Activated CD8-positive, alpha-beta T cell treated with anti-CD3 and anti-CD28 coated beads for 36 hours (primary cell): ENCODE results near the gene STOML1. TPM values are rescaled to one million over a fixed set of nuclear protein-coding genes. Genes with fewer than 3 reads are reported as not detected.

Source experiments
- ATAC-seq: fragments of 200-7000 bp; cut with Tn5 transposase; one replicate; pipeline ENCODE4 v1.10.0; 2021; ENCODE audit warnings: mild to moderate bottlenecking, moderate library complexity
- CTCF ChIA-PET: fragments of 350-600 bp; sonication (Branson Sonifier 250); formaldehyde crosslinking; loops from one replicate; lab custom pipeline; 2021; ENCODE audit warnings: antibody characterized with exemption; lab: Charles Lee
- POLR2A ChIA-PET: fragments of 350-600 bp; sonication (Branson Sonifier 250); formaldehyde crosslinking; loops from one replicate; lab custom pipeline; 2021; ENCODE audit warnings: antibody characterized with exemption; lab: Charles Lee
- DNase-seq: peaks from one replicate; pipeline ENCODE4 v3.0.0-alpha.2; 2020
- H3K27ac Mint-ChIP-seq: one replicate; pipeline ENCODE4 v1.8.0; 2021; ENCODE audit warnings: mild to moderate bottlenecking, mixed read lengths
- H3K27me3 Mint-ChIP-seq: one replicate; pipeline ENCODE4 v1.8.0; 2021; ENCODE audit warnings: mixed read lengths
- H3K36me3 Mint-ChIP-seq: one replicate; pipeline ENCODE4 v1.8.0; 2021; ENCODE audit warnings: low read depth, mixed read lengths
- H3K4me1 Mint-ChIP-seq: one replicate; pipeline ENCODE4 v1.8.0; 2021; ENCODE audit warnings: low read depth, mixed read lengths
- H3K4me3 Mint-ChIP-seq: one replicate; pipeline ENCODE4 v1.8.0; 2021; ENCODE audit warnings: mild to moderate bottlenecking, moderate library complexity, mixed read lengths
- H3K9me3 Mint-ChIP-seq: one replicate; pipeline ENCODE4 v1.8.0; 2021; ENCODE audit warnings: mixed read lengths
- CTCF ChIP-seq: fragments of 200-600 bp; IDR thresholded peaks from one replicate; pipeline ENCODE4 v1.8.0; 2022; ENCODE audit warnings: antibody characterized with exemption, mild to moderate bottlenecking
- intact Hi-C: fragments of 100-400 bp; cut with micrococcal nuclease; formaldehyde crosslinking; loops from one replicate; pipeline ENCODE4 v1.10.0; 2022
- total RNA-seq, 2 experiments: library from RNA; stranded (reverse); gene quantifications; one replicate each; pipeline ENCODE4 v1.2.3, GENCODE V29; 2021

Gene STOML1
- total RNA-seq, 2 experiments from 2014 or later: 5.2 to 6.5 TPM

- no peaks in the 10 kb centered on the region for H3K9me3 Mint-ChIP-seq
- no peaks in the 10 kb centered on the region for H3K36me3 Mint-ChIP-seq
- intact Hi-C loops: no loop called here
- ChIA-PET CTCF (interaction anchor here (1.5 kb wide), 1 partner anchor 22 kb away, joined by 5 read pairs; no protein-coding TSS in a partner anchor), POLR2A (no interaction called here)
- H3K4me1 Mint-ChIP-seq: peaks cover 14% of the 10 kb centered on the region
- peaks cover 2% of the 10 kb centered on the region for H3K27me3 Mint-ChIP-seq
- no peak overlapping the region for H3K4me3 Mint-ChIP-seq
- H3K27ac Mint-ChIP-seq: no peak overlapping the region
- DNase-seq: no peak
- no peak for TF ChIP-seq CTCF
- ATAC-seq: no peak
These were observed 61.3 kb downstream of the STOML1 start for GRCh38 chr15:73930790-73931281.

- no peaks in the 10 kb centered on the region for H3K9me3 Mint-ChIP-seq
- H3K36me3 Mint-ChIP-seq: no peaks in the 10 kb centered on the region
- H3K27me3 Mint-ChIP-seq: peaks cover 2% of the 10 kb centered on the region
- intact Hi-C loops: no loop called here
- DNase-seq (no peak), ATAC-seq (no peak)
- H3K27ac Mint-ChIP-seq: no peak overlapping the region
- ChIA-PET CTCF (interaction anchor here (0.8 to 1.3 kb wide), 3 partner anchors 13 to 56 kb away, joined by 3 read pairs; no protein-coding TSS in a partner anchor), POLR2A (no interaction called here)
- H3K4me1 Mint-ChIP-seq: peaks cover 18% of the 10 kb centered on the region
- H3K4me3 Mint-ChIP-seq: no peak overlapping the region
- TF ChIP-seq CTCF: no peak
These were observed 61.7 kb downstream of the STOML1 start for GRCh38 chr15:73930371-73930770.

GRCh38 chr15:73928971-73929627 lies 63.0 kb downstream of the STOML1 start:
- intact Hi-C loops: no loop called here
- DNase-seq: no peak
- ATAC-seq: no peak
- TF ChIP-seq CTCF: no peak
- Mint-ChIP-seq H3K9me3 (no peaks in the 10 kb centered on the region), H3K4me3 (peak overlapping the region; percentile 43), H3K27ac (no peak overlapping the region), H3K36me3 (no peaks in the 10 kb centered on the region), H3K27me3 (no peaks in the 10 kb centered on the region), H3K4me1 (peaks cover 28% of the 10 kb centered on the region)
- ChIA-PET POLR2A (no interaction called here), CTCF (interaction anchor here (1.1 to 3.6 kb wide), 7 partner anchors 9 to 55 kb away, joined by 3 to 18 read pairs (median 3); partner anchors contain the start of gene TBC1D21)

Other genes with a start within 250 kb of the STOML1 start
- not detected for gene INSYN1, start 238.9 kb downstream of the STOML1 start, total RNA-seq
- not detected for gene TBC1D21, start 118.7 kb downstream of the STOML1 start, total RNA-seq
- 1 to 10 TPM; 1.6 to 2.8 TPM for gene LOXL1, start 65.8 kb downstream of the STOML1 start, total RNA-seq
- gene PML, start 2.4 kb upstream of the STOML1 start, total RNA-seq: 10 to 100 TPM; 48.8 to 49.6 TPM
- not detected for gene GOLGA6A, start 90.3 kb upstream of the STOML1 start, total RNA-seq
- gene ISLR2, start 138.3 kb upstream of the STOML1 start, total RNA-seq: not detected
- not detected for gene ISLR, start 181.4 kb upstream of the STOML1 start, total RNA-seq
- gene STRA6, start 210.5 kb upstream of the STOML1 start, total RNA-seq: under 1 TPM; 0.51 to 0.72 TPM
- gene CCDC33, start 244.0 kb upstream of the STOML1 start, total RNA-seq: under 1 TPM; 0.16 to 0.38 TPM